HG03139 (cell line): ENCODE results near the gene CHRNA3.
"Not testable (repeated sequence)": the region's sequence is repeated elsewhere in the genome, so short reads cannot be mapped to it uniquely, and the experiment has no call there.

ENCODE experiments used
- ATAC-seq: cut with Tn5 transposase; IDR thresholded peaks from one replicate; pipeline ENCODE4 v1.9.1; 2021; ENCODE audit not compliant: unreplicated experiment

The CHRNA3 gene

GRCh38 chr15:78619022-78619950 lies 1.5 kb downstream of the CHRNA3 start:
- ATAC-seq = no peak

- ATAC-seq = no peak
Observed at GRCh38 chr15:78618490-78618934, 2.3 kb downstream of the CHRNA3 start.

DNA sequence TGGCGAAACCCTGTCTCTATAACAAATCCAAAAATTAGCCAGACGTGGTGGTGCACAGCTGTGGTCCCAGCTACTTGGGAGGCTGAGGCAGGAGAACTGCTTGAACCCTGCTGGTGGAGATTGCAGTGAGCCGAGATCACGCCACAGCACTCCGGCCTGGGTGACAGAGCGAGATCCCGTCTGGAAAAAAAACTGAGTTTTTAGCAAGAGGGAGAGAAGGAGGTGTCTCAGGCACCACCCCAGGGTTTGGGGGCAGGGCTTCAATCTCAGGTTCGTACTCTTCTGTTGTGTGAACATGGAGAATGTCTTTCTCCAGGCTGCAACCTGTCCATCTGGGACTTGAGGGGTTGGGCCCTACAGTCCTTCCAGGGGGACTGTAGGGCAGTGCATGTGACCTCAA lies 2.7 kb downstream of the CHRNA3 start:
- ATAC-seq = no peak

DNA sequence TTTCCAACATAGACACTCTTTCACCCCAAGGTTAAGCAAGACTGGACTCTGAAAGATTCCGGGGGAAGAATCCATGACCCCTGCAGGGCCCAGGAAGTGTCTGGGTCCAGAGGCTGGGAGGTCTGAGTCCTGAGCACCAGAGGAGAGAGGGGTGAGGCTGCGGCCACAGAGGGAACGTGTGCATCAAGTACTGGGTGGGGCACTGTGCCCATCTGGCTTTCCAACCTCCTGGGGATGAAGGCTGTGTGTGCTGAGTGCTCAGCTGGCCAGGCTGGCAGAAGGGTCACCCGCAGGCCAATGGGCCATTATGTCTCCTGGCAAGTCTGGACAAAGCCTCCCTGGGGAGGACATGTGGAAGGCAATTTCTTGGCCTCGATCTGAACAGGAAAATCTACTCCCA lies 3.3 kb downstream of the CHRNA3 start:
- no peak for ATAC-seq

DNA sequence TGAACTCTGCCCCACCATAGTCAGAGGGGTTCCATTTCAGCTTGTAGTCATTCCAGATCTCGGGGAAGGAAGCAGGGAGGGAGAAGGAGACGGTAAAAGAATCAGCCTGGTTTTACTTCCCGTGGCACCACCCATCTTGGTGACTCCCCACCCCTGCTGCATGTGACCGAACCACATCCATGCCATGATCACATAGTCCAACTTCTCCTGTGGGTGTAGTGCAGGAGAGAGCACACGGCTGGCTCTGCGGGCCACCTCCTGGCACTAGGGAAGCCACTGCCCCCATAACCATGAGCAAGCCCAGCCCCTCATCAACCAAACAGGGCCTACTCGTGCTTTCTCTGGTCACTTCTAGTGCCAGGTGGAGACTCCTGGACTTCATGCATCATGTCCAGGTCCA lies 3.7 kb downstream of the CHRNA3 start:
- ATAC-seq = no peak

DNA sequence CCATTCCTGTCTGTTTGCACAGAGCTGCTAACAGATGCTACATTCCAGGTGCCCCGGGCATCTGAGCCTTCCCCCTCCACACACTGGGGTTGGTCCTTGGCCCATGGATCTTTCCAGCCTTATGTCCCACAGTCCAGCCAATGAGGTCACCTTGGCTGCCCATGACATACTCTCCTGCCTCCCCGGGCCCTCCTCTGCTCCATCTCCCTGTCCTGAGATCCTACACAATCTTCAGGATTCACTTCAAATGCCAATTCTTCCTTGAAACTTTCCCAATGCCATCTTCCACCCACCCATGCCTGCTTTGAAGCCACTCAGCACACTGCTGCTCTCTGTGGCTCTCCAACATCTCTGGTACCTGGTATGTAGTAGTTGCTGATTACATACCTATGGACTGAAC lies 4.3 kb downstream of the CHRNA3 start:
- no peak for ATAC-seq

DNA sequence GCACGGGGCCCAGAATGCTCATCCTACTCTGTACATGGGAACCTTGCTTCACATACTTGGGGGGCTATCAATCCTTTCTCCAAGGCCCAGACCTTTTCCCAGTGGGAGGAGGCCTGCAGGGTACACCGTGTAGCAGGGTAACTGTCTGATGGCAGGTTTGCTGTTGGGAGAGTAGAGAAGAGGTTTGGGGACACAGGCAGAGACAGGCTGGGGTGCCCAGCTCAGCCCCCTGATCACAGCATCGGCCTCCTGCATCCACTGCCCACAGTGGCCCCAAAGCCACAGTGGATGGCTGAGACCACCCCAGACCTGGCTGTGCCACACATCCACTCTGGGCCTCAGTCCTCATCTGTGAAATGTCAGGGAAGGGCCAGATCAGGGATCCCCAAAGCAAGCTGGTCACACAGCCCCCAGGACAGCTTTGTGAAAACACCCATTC lies 5.6 kb downstream of the CHRNA3 start:
- no peak for ATAC-seq

DNA sequence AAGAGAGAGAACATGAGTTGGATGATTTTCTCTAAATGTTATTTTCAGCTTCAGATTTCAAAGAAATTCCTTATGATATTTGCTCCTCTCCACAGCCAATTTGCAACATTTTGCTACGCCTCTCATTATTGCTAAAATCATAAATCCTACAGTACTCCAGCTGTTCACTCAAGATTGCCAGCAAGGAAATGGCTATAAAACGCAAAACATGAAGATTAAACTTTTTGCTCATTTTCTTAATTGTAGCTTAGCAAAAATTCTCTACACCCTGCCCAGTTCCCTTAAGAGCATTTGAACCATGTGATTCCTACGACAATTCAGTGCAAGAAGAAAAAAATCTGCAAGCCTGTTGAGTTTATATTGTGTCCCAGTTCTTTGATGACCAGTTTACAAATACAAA lies 6.8 kb downstream of the CHRNA3 start:
- no peak for ATAC-seq

- not testable (repeated sequence) for ATAC-seq
Observed at GRCh38 chr15:78609551-78609950, 11.2 kb downstream of the CHRNA3 start.

DNA sequence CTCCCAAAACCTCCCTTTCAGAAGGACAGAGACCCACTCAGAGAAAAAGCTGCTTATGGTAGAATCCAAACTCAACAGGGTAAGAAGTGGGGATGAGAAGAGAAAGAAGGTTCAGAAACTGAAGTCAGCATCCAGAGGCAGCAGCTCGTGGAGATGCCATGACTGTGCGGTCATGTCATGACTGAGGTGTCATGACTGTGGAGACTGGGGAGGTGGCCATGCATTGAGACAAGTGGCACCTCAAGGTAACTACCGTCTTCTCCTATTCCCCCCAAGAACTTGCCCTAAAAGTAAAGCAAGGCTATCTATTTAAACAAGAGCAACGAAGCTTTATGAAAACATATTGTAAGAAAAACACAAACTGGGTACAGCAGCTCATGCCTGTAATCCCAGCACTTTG lies 15.1 kb downstream of the CHRNA3 start:
- no peak for ATAC-seq

- ATAC-seq = no peak
Observed at GRCh38 chr15:78605201-78605600, 15.6 kb downstream of the CHRNA3 start.

- ATAC-seq = no peak
Observed at GRCh38 chr15:78604420-78604819, 16.4 kb downstream of the CHRNA3 start.

DNA sequence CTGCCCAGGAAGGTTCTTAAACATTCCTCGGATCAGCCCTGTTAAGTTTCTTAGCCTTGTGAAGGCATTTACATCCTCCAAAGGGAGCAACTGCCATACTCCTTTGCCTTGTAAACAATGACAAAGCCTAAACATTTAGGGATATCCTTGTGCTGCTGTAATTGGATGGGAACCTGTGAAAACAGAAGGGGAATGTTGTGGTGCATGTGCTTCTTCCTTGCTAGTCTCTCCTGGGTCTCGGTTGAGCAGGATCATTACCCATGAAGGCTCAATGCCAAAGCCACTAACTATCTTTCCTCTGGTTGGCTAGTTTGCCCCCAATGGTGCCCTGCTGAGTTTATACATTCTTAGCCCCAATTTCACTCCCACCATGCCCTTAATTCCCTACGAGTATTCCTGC lies 17.3 kb downstream of the CHRNA3 start:
- ATAC-seq = no peak

DNA sequence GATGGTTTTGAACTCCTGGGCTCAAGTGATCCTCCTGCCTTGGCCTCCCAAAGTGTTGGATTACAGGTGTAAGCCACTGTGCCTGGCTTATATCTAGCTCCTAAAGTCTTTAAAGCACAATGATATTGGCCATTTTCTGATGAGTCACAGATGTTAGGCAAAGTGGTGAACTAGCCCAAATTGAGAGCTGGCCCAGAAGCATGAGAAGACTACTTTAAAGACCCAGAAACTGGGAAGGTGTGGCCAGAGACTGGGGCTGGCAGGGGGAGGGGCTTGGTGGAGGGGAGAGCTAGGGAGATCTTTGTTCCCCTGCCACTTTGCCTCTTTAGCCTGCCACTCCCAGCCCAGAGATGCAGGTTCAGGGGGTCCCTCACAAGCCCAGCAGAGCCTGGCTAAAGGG lies 21.6 kb downstream of the CHRNA3 start:
- ATAC-seq = no peak

GRCh38 chr15:78598348-78598747 lies 22.4 kb downstream of the CHRNA3 start:
- no peak for ATAC-seq

GRCh38 chr15:78597583-78597982 lies 23.2 kb downstream of the CHRNA3 start:
- no peak for ATAC-seq

DNA sequence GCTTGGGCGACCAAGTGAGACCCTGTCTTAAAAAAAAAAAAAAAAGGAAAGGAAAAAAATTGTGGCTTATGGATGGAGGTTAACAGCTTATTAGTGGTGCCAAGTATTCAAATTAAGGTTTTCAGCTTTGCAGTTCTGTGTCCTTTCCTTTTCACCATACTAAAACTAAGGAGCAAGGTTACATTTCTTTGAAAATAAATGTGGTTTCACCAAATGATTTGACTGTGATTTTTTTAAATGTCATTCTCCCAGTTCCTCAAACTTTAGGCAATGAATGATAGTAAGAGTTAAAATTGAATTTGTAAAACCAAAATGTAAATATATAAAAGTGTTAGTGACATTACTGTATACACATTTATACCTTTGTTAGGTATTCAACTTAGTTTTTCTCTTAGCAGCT lies 45.9 kb downstream of the CHRNA3 start:
- ATAC-seq = no peak

DNA sequence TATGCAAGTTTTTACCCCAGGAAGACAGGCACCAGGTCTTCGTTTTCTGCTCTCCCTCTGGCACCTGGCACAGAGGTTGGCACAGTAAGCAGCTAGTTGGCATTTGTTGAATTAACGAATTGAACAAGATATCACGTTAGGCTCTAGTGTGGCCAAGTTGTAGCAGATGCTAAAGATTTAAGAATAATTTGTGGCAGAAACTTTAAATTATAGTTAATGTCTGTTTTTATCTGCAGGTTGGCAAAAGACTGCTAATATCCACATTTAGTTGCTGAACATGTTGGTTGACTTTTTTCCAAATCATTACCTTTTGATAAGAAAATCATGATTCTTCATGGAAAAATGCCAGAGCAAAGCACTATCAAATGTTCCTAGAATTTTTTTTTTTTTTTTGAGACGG lies 47.4 kb downstream of the CHRNA3 start:
- no peak for ATAC-seq

- ATAC-seq = no peak
Observed at GRCh38 chr15:78571382-78571781, 49.4 kb downstream of the CHRNA3 start.

- no peak for ATAC-seq
Observed at GRCh38 chr15:78570710-78571109, 50.1 kb downstream of the CHRNA3 start.

DNA sequence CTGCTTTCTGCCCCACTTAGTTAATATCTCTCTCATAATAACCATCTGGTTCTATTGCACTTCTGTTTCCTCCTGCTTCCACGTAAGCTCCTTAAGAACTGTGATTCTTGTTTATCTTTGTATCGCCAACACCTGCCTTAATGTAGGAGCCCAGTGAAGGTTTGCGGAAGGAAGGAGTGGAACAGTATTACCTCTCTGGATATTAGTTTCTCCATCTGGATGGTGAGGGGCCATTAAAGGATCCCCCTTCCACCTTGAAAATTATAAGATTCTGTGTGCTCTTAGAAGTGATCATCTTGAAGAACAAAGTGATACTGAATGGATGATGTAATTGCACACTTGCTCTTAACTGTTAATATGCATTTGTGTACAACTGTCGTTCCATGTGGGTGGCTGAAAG lies 53.3 kb downstream of the CHRNA3 start:
- no peak for ATAC-seq

DNA sequence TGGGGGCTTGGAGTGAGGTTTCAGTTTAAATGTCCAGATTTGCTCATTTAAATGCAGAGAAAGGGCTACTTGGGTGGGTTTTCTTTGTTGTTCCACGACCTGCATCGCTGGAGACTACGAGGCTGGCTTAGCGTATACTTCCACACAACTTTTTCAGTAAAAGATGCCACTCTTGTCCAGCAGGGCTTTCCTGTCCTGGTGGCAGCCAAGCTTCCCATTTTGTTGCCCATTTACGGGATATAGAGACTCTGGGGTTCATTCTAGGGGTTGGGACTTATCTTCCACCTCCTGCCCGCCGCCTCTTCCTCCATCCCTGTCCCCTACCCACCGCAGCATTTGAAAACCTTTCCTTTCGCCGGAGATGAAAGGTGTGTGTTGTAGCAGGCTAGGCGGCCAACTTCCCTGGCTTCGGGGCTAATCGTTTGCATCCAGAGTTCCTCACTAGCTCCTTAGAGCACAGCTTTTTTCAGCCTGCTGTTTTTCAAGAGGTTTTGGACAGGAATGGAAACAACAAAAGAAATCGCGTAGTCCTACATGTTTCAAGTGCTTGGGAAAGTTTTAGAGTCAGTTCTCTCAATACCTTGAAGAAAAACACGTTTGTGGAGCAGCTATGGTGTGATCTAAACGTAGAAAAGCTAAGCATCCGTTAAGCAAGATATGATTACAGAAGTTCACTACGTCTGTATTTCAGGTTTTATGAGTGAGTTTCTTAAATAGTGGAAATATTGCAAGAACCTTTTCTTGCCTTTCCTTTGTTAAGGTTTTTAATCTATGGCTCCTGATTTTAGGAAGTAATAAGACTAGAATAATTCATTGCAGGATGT lies 54.6 kb downstream of the CHRNA3 start:
- no peak for ATAC-seq
